Testis (tissue), 3 donors: ENCODE results near the gene CNTLN. TPM values are rescaled to one million over a fixed set of nuclear protein-coding genes. Genes with fewer than 3 reads are reported as not detected.
"Not testable (repeated sequence)": the region's sequence is repeated elsewhere in the genome, so short reads cannot be mapped to it uniquely, and the experiment has no call there.

ENCODE experiments used
- DNase-seq: peaks from one replicate; pipeline ENCODE4 v3.0.0-alpha.2; 2019
- H3K27ac ChIP-seq, 2 donors: fragments of 200-600 bp; sonication (generic); one replicate each; pipeline ENCODE4 v1.5.1; 2019
- H3K27me3 ChIP-seq: fragments of 200-600 bp; sonication (generic); one replicate; pipeline ENCODE4 v1.5.1; 2019
- H3K36me3 ChIP-seq: fragments of 200-600 bp; sonication (generic); one replicate; pipeline ENCODE4 v1.5.1; 2017; ENCODE audit warnings: low read depth; ENCODE audit errors: missing control alignments
- H3K4me1 ChIP-seq: fragments of 200-600 bp; sonication (generic); one replicate; pipeline ENCODE4 v1.5.1; 2019
- H3K4me3 ChIP-seq, 2 donors: fragments of 200-600 bp; sonication (generic); one replicate each; pipeline ENCODE4 v1.5.1; 2017 to 2019
- H3K9me3 ChIP-seq: fragments of 200-600 bp; sonication (generic); one replicate; pipeline ENCODE4 v1.5.1; 2017
- CTCF ChIP-seq, 3 experiments: fragments of 450-650 bp in 2 of 3; fragments of 200-600 bp in 1 of 3; sonication (generic) in 1 of 3; IDR thresholded peaks; one replicate each; pipeline ENCODE4 v1.5.1; 2016 to 2019; ENCODE audit warnings: antibody characterized with exemption in 3 of 3, mild to moderate bottlenecking in 2 of 3, moderate library complexity in 1 of 3
- POLR2A ChIP-seq: fragments of 450-650 bp; IDR thresholded peaks from one replicate; pipeline ENCODE4 v1.6.1; 2017; ENCODE audit warnings: antibody characterized with exemption, mild to moderate bottlenecking, moderate library complexity
- WGBS, 2 donors: methylation state at CpG; one replicate each; pipeline ENCODE4 v1.1.5; 2018; 5-methylcytosine and 5-hydroxymethylcytosine counted together
- intact Hi-C: fragments of 100-400 bp; cut with DNase I; formaldehyde crosslinking; loops from one replicate; pipeline ENCODE4 v1.15.1; 2023; ENCODE audit warnings: low total_unique reads
- polyA plus RNA-seq: library from polyadenylated mRNA; stranded (reverse); fragments of 350-450 nt; fragmentation: Illumina TruSeq; extraction: RNeasy Lipid Tissue Mini Kit (QIAGEN cat#74804); gene quantifications from one replicate; pipeline ENCODE4 v1.2.3, GENCODE V29; 2014; ENCODE audit warnings: low read depth, low replicate concordance; ENCODE audit not compliant: insufficient read depth
- total RNA-seq, 2 donors: library from RNA; depleted of rRNA; stranded (reverse); fragments of >200 nt; gene quantifications; one replicate each; pipeline ENCODE4 v1.2.3, GENCODE V29; 2016

The CNTLN gene
- total and polyA plus RNA-seq, 3 donors from 2014 or later = 6.3 to 23.7 (median 19.9) TPM

- Histone ChIP-seq H3K36me3 (no peaks in the 10 kb centered on the region), H3K27ac (no peak overlapping the region), H3K9me3 (no peaks in the 10 kb centered on the region), H3K4me1 (no peaks in the 10 kb centered on the region), H3K4me3 (no peak overlapping the region), H3K27me3 (no peaks in the 10 kb centered on the region)
- no peak for DNase-seq
- 88 to 92% methylated on average over 2 of the region's 2 CpGs for whole genome bisulfite sequencing, 2 donors
- intact Hi-C loops = no loop called here
- TF ChIP-seq POLR2A (no peak), CTCF (IDR thresholded peaks at IDR 0.05) (no peak)
Measured at GRCh38 chr9:17425384-17425783, 290.5 kb downstream of the CNTLN start.

GRCh38 chr9:17433526-17433925, 298.7 kb downstream of the CNTLN start:
- H3K4me3 ChIP-seq = no peak overlapping the region
- no peaks in the 10 kb centered on the region for H3K36me3 ChIP-seq
- H3K9me3 ChIP-seq = no peaks in the 10 kb centered on the region
- TF ChIP-seq POLR2A (no peak), CTCF (IDR thresholded peaks at IDR 0.05) (no peak)
- DNase-seq = no peak
- H3K27ac ChIP-seq = no peak overlapping the region
- 99 to 100% methylated on average over 6 of the region's 6 CpGs for WGBS, 2 donors
- intact Hi-C loops = no loop called here
- no peaks in the 10 kb centered on the region for H3K4me1 ChIP-seq
- H3K27me3 ChIP-seq = no peaks in the 10 kb centered on the region

GRCh38 chr9:17436854-17437253, 302.0 kb downstream of the CNTLN start:
- Histone ChIP-seq H3K36me3 (no peaks in the 10 kb centered on the region), H3K27ac (no peak overlapping the region), H3K4me1 (no peaks in the 10 kb centered on the region), H3K9me3 (no peaks in the 10 kb centered on the region), H3K27me3 (no peaks in the 10 kb centered on the region), H3K4me3 (no peak overlapping the region)
- TF ChIP-seq CTCF (IDR thresholded peaks at IDR 0.05) (no peak), POLR2A (no peak)
- 89 to 95% methylated on average over 7 of the region's 7 CpGs for WGBS, 2 donors
- intact Hi-C loops = no loop called here
- DNase-seq = no peak

- H3K4me3 ChIP-seq = no peak overlapping the region
- no peaks in the 10 kb centered on the region for H3K9me3 ChIP-seq
- no peak for DNase-seq
- no peaks in the 10 kb centered on the region for H3K4me1 ChIP-seq
- TF ChIP-seq POLR2A (no peak), CTCF (IDR thresholded peaks at IDR 0.05) (no peak)
- H3K36me3 ChIP-seq = no peaks in the 10 kb centered on the region
- H3K27ac ChIP-seq = no peak overlapping the region
- intact Hi-C loops = no loop called here
- no peaks in the 10 kb centered on the region for H3K27me3 ChIP-seq
- WGBS, 2 donors = 91 to 95% methylated on average over 2 of the region's 2 CpGs
Measured at GRCh38 chr9:17437813-17438212, 303.0 kb downstream of the CNTLN start.

- 82 to 94% methylated on average over 3 of the region's 3 CpGs for WGBS, 2 donors
- H3K4me3 ChIP-seq, H3K27ac ChIP-seq, intact Hi-C loops, H3K9me3 ChIP-seq, H3K4me1 ChIP-seq, DNase-seq, H3K27me3 ChIP-seq, H3K36me3 ChIP-seq: not testable (repeated sequence)
Measured at GRCh38 chr9:17445126-17445525, 310.3 kb downstream of the CNTLN start.
